Left renal pelvis (tissue), 4 donors: ENCODE measurements around the gene QSOX1. TPM values are rescaled to one million over a fixed set of nuclear protein-coding genes. Genes with fewer than 3 reads are reported as not detected.

ENCODE experiments used
- DNase-seq, 4 donors: peaks; one replicate each; pipeline ENCODE4 v3.0.0-alpha.2; 2013; ENCODE audit warnings: low read depth in 4 of 4, low spot score in 3 of 4
- polyA plus RNA-seq, 4 donors: library from polyadenylated mRNA; unstranded; fragments of 120-200 nt; gene quantifications; one replicate each; pipeline ENCODE4 v1.2.1, GENCODE V29; 2013; ENCODE audit not compliant: insufficient read length in 4 of 4

The QSOX1 gene
- polyA plus RNA-seq, 4 donors: 52.3 to 72.8 (median 58.7) TPM

GRCh38 chr1:180145446-180145845 lies 9.2 kb upstream of the QSOX1 start:
- DNase-seq: no peak

GRCh38 chr1:180150982-180151381 lies 3.7 kb upstream of the QSOX1 start:
- DNase-seq: no peak

- no peak for DNase-seq
Observed at GRCh38 chr1:180151508-180151907, 3.2 kb upstream of the QSOX1 start.

- no peak for DNase-seq
Observed at GRCh38 chr1:180152588-180152987, 2.1 kb upstream of the QSOX1 start.

- DNase-seq: no peak
Observed at GRCh38 chr1:180153032-180153431, 1.6 kb upstream of the QSOX1 start.

- DNase-seq: no peak
Observed at GRCh38 chr1:180154003-180154324, 705 bp upstream of the QSOX1 start.

- DNase-seq: no peak
Observed at GRCh38 chr1:180155182-180155682, 563 bp downstream of the QSOX1 start.

GRCh38 chr1:180156201-180156600 lies 1.5 kb downstream of the QSOX1 start:
- no peak for DNase-seq

- DNase-seq: no peak
Observed at GRCh38 chr1:180156631-180157091, 2.0 kb downstream of the QSOX1 start.

- DNase-seq: no peak
Observed at GRCh38 chr1:180157108-180157507, 2.4 kb downstream of the QSOX1 start.

- no peak for DNase-seq
Observed at GRCh38 chr1:180157576-180158057, 2.9 kb downstream of the QSOX1 start.

- DNase-seq: no peak
Observed at GRCh38 chr1:180158149-180159147, 3.8 kb downstream of the QSOX1 start.

GRCh38 chr1:180160357-180160756 lies 5.7 kb downstream of the QSOX1 start:
- no peak for DNase-seq

GRCh38 chr1:180163041-180163440 lies 8.4 kb downstream of the QSOX1 start:
- DNase-seq: no peak

GRCh38 chr1:180165096-180165495 lies 10.4 kb downstream of the QSOX1 start:
- DNase-seq: no peak

- no peak for DNase-seq
Observed at GRCh38 chr1:180165509-180166435, 11.1 kb downstream of the QSOX1 start.

- DNase-seq: no peak
Observed at GRCh38 chr1:180166436-180166800, 11.7 kb downstream of the QSOX1 start.

GRCh38 chr1:180167021-180167701 lies 12.5 kb downstream of the QSOX1 start:
- no peak for DNase-seq

- DNase-seq: no peak
Observed at GRCh38 chr1:180167721-180168467, 13.2 kb downstream of the QSOX1 start.
